ENCODE measurements around the gene TRIO. TPM values are rescaled to one million over a fixed set of nuclear protein-coding genes. Genes with fewer than 3 reads are reported as not detected.
"Not testable (repeated sequence)": the region's sequence is repeated elsewhere in the genome, so short reads cannot be mapped to it uniquely, and the experiment has no call there.

The TRIO gene
- polyA plus RNA-seq, 1 donor (not counting 4 experiments of a cell fraction or from before 2014, with no cell fraction given) = 57.2 TPM

GRCh38 chr5:14552017-14552416 is 408.9 kb downstream of the TRIO start:
- H3K4me3 ChIP-seq (ENCODE audit: control insufficient read depth in 2 of 3, extremely low read depth in 1 of 3, insufficient read depth in 2 of 3, low read depth in 1 of 3, low read length in 3 of 3) = no peak overlapping the region
- no peak overlapping the region for H3K4me2 ChIP-seq (ENCODE audit: control insufficient read depth, extremely low read depth, insufficient read depth, low read depth, low read length)
- no peak for DNase-seq (ENCODE audit: low read depth, low spot score)
- no peaks in the 10 kb centered on the region for H4K20me1 ChIP-seq (ENCODE audit: control insufficient read depth, extremely low read depth, insufficient read depth, low read length)
- no peak overlapping the region for H2AFZ ChIP-seq (ENCODE audit: control insufficient read depth, low read length)
- dilution Hi-C loops (cut with MboI; ENCODE audit: extremely low pct_ligation_motif_present, low sequenced_read_pairs) = no loop called here
- no peaks in the 10 kb centered on the region for H3K4me1 ChIP-seq (ENCODE audit: control insufficient read depth, extremely low read depth, insufficient read depth, low read length)
- H3K9me3 ChIP-seq (ENCODE audit: control insufficient read depth, low read depth, low read length) = no peaks in the 10 kb centered on the region
- no peaks in the 10 kb centered on the region for H3K79me2 ChIP-seq (ENCODE audit: control insufficient read depth, insufficient read depth, low read length)
- H3K9me1 ChIP-seq (ENCODE audit: control insufficient read depth, extremely low read depth, insufficient read depth, low read length) = no peaks in the 10 kb centered on the region
- H3K36me3 ChIP-seq (ENCODE audit: control insufficient read depth in 2 of 2, extremely low read depth in 1 of 2, insufficient read depth in 2 of 2, low read length in 2 of 2) = no peaks in the 10 kb centered on the region
- H3K27ac ChIP-seq (ENCODE audit: control insufficient read depth, insufficient read depth, low read length) = no peak overlapping the region
- H3K9ac ChIP-seq (ENCODE audit: control insufficient read depth, extremely low read depth, insufficient read depth, low read length) = no peak overlapping the region
- no peak for TF ChIP-seq CTCF (optimal IDR thresholded peaks at IDR 0.05 in 1 of 3, IDR thresholded peaks at IDR 0.05 in 1 of 3, conservative IDR thresholded peaks at IDR 0.05 in 1 of 3; ENCODE audit: extremely low read depth in 1 of 3, insufficient read depth in 2 of 3, low read length in 3 of 3)
- TF ChIP-seq EZH2 (IDR thresholded peaks at IDR 0.05; ENCODE audit: low read length) = no peak
- no peak for FAIRE-seq
- H3K27me3 ChIP-seq (ENCODE audit: control insufficient read depth, extremely low read depth, insufficient read depth, low read length) = no peaks in the 10 kb centered on the region

GRCh38 chr5:14554288-14554687 is 411.1 kb downstream of the TRIO start:
- H3K4me3 ChIP-seq (ENCODE audit: control insufficient read depth in 2 of 3, extremely low read depth in 1 of 3, insufficient read depth in 2 of 3, low read depth in 1 of 3, low read length in 3 of 3); dilution Hi-C loops (cut with MboI; ENCODE audit: extremely low pct_ligation_motif_present, low sequenced_read_pairs); H3K9me3 ChIP-seq (ENCODE audit: control insufficient read depth, low read depth, low read length); FAIRE-seq; H3K9me1 ChIP-seq (ENCODE audit: control insufficient read depth, extremely low read depth, insufficient read depth, low read length); H4K20me1 ChIP-seq (ENCODE audit: control insufficient read depth, extremely low read depth, insufficient read depth, low read length); H3K4me2 ChIP-seq (ENCODE audit: control insufficient read depth, extremely low read depth, insufficient read depth, low read depth, low read length); H3K36me3 ChIP-seq (ENCODE audit: control insufficient read depth in 2 of 2, extremely low read depth in 1 of 2, insufficient read depth in 2 of 2, low read length in 2 of 2); H2AFZ ChIP-seq (ENCODE audit: control insufficient read depth, low read length); DNase-seq (ENCODE audit: low read depth, low spot score); H3K27me3 ChIP-seq (ENCODE audit: control insufficient read depth, extremely low read depth, insufficient read depth, low read length); H3K9ac ChIP-seq (ENCODE audit: control insufficient read depth, extremely low read depth, insufficient read depth, low read length); H3K27ac ChIP-seq (ENCODE audit: control insufficient read depth, insufficient read depth, low read length); H3K4me1 ChIP-seq (ENCODE audit: control insufficient read depth, extremely low read depth, insufficient read depth, low read length); H3K79me2 ChIP-seq (ENCODE audit: control insufficient read depth, insufficient read depth, low read length): not testable (repeated sequence)

- H3K27me3 ChIP-seq (ENCODE audit: control insufficient read depth, extremely low read depth, insufficient read depth, low read length) = peaks cover 2% of the 10 kb centered on the region
- no peak overlapping the region for H3K4me3 ChIP-seq (ENCODE audit: control insufficient read depth in 2 of 3, extremely low read depth in 1 of 3, insufficient read depth in 2 of 3, low read depth in 1 of 3, low read length in 3 of 3)
- dilution Hi-C loops (cut with MboI; ENCODE audit: extremely low pct_ligation_motif_present, low sequenced_read_pairs) = no loop called here
- no peaks in the 10 kb centered on the region for H4K20me1 ChIP-seq (ENCODE audit: control insufficient read depth, extremely low read depth, insufficient read depth, low read length)
- FAIRE-seq = no peak
- no peak overlapping the region for H2AFZ ChIP-seq (ENCODE audit: control insufficient read depth, low read length)
- no peak for TF ChIP-seq CTCF (optimal IDR thresholded peaks at IDR 0.05 in 1 of 3, IDR thresholded peaks at IDR 0.05 in 1 of 3, conservative IDR thresholded peaks at IDR 0.05 in 1 of 3; ENCODE audit: extremely low read depth in 1 of 3, insufficient read depth in 2 of 3, low read length in 3 of 3)
- TF ChIP-seq EZH2 (IDR thresholded peaks at IDR 0.05; ENCODE audit: low read length) = no peak
- H3K9me1 ChIP-seq (ENCODE audit: control insufficient read depth, extremely low read depth, insufficient read depth, low read length) = no peaks in the 10 kb centered on the region
- H3K79me2 ChIP-seq (ENCODE audit: control insufficient read depth, insufficient read depth, low read length) = no peaks in the 10 kb centered on the region
- no peaks in the 10 kb centered on the region for H3K36me3 ChIP-seq (ENCODE audit: control insufficient read depth in 2 of 2, extremely low read depth in 1 of 2, insufficient read depth in 2 of 2, low read length in 2 of 2)
- H3K4me2 ChIP-seq (ENCODE audit: control insufficient read depth, extremely low read depth, insufficient read depth, low read depth, low read length) = no peak overlapping the region
- no peak overlapping the region for H3K27ac ChIP-seq (ENCODE audit: control insufficient read depth, insufficient read depth, low read length)
- H3K9ac ChIP-seq (ENCODE audit: control insufficient read depth, extremely low read depth, insufficient read depth, low read length) = no peak overlapping the region
- no peaks in the 10 kb centered on the region for H3K4me1 ChIP-seq (ENCODE audit: control insufficient read depth, extremely low read depth, insufficient read depth, low read length)
- H3K9me3 ChIP-seq (ENCODE audit: control insufficient read depth, low read depth, low read length) = no peaks in the 10 kb centered on the region
- DNase-seq (ENCODE audit: low read depth, low spot score) = no peak
These were observed 412.9 kb downstream of the TRIO start for GRCh38 chr5:14556015-14556414.

Measured in keratinocyte (primary cell).